Smooth muscle cell (in vitro differentiated cells): Measurements from ENCODE around the gene BTAF1. TPM values are rescaled to one million over a fixed set of nuclear protein-coding genes. Genes with fewer than 3 reads are reported as not detected.

Source experiments
- DNase-seq: peaks from one replicate; lab custom pipeline; 2025; ENCODE audit not compliant: unreplicated experiment; lab: John Stamatoyannopoulos, UW
- H2AFZ ChIP-seq: fragments of 200-600 bp; sonication (generic); 2 replicates; pipeline ENCODE4 v1.6.0; 2016; ENCODE audit warnings: antibody characterized with exemption, low read depth, mild to moderate bottlenecking
- H3F3A ChIP-seq: fragments of 200-600 bp; sonication (generic); 2 replicates; pipeline ENCODE4 v1.6.0; 2017; ENCODE audit warnings: antibody characterized with exemption, low read depth
- H3K27ac ChIP-seq: fragments of 200-600 bp; sonication (generic); 2 replicates; pipeline ENCODE4 v1.5.1; 2016; ENCODE audit warnings: low read depth, mild to moderate bottlenecking
- H3K27me3 ChIP-seq: fragments of 200-600 bp; sonication (generic); 2 replicates; pipeline ENCODE4 v1.6.1; 2016; ENCODE audit warnings: low read depth, mild to moderate bottlenecking
- H3K36me3 ChIP-seq: fragments of 200-600 bp; sonication (generic); 2 replicates; pipeline ENCODE4 v1.5.1; 2016; ENCODE audit warnings: low read depth
- H3K4me1 ChIP-seq: fragments of 200-600 bp; sonication (generic); 2 replicates; pipeline ENCODE4 v1.5.1; 2016; ENCODE audit warnings: low read depth
- H3K4me2 ChIP-seq: fragments of 200-600 bp; sonication (generic); 2 replicates; pipeline ENCODE4 v1.6.0; 2016; ENCODE audit warnings: mild to moderate bottlenecking
- H3K4me3 ChIP-seq: fragments of 200-600 bp; sonication (generic); 2 replicates; pipeline ENCODE4 v1.5.1; 2016; ENCODE audit warnings: mild to moderate bottlenecking
- H3K79me2 ChIP-seq: fragments of 200-600 bp; sonication (generic); 2 replicates; pipeline ENCODE4 v1.6.0; 2016; ENCODE audit warnings: low read depth, mild to moderate bottlenecking
- H3K9ac ChIP-seq: fragments of 200-600 bp; sonication (generic); 2 replicates; pipeline ENCODE4 v1.6.0; 2016; ENCODE audit warnings: low read depth
- H3K9me3 ChIP-seq: fragments of 200-600 bp; sonication (generic); replicated peaks from 2 replicates; pipeline ENCODE4 v1.5.1; 2016; ENCODE audit warnings: low read depth
- H4K20me1 ChIP-seq: fragments of 200-600 bp; sonication (generic); 2 replicates; pipeline ENCODE4 v1.6.0; 2016; ENCODE audit warnings: low read depth
- WGBS: methylation state at CpG from one replicate; pipeline ENCODE4 v1.1.7; 2016; ENCODE audit warnings: low lambda C conversion rate; 5-methylcytosine and 5-hydroxymethylcytosine counted together
- polyA plus RNA-seq: library from polyadenylated mRNA; unstranded; fragments of >200 nt; fragmentation: Nextera tagmentation; extraction: Ambion mirVana; gene quantifications from 2 replicates; pipeline ENCODE4 v1.2.1, GENCODE V29; 2016
- total RNA-seq: library from RNA; depleted of rRNA; stranded (reverse); fragments of >200 nt; gene quantifications from 2 replicates; pipeline ENCODE4 v1.2.3, GENCODE V29; 2014
- TF ChIP-seq, protein P1 (sequence below): fragments of 200-600 bp; sonication (generic); IDR thresholded peaks from 2 replicates; pipeline ENCODE4 v1.5.1; 2017; ENCODE audit warnings: borderline replicate concordance, mild to moderate bottlenecking, antibody characterized with exemption; ENCODE audit not compliant: insufficient read depth, poor library complexity, severe bottlenecking

Gene BTAF1
- total and polyA plus RNA-seq, 2 experiments from 2014 or later, result 13.2 to 47.3 TPM

DNA sequence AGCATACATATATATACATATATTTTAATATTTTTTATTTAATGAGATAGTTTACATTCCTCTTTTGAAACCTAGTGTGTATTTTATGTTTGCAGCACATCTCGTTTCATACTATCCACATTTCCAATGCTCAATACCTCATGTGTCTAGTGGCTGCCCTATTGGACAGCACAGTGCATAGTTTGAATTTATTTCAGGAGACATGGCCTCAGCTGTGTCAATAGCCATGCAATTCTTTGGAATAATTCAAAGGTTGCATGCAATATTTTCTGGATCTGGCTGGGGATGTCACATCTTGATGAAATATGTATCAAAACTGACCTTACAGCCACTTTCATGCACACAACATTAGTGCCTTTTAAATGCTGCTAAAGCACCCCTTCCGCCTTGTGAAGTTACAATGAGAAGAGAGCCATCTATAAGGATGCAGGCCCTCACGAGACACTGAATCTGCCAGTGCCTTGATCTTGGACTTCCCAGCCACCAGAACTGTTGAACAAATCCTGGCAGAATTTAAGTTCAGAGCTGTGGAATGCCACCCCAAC lies 27.3 kb upstream of the BTAF1 start:
- Histone ChIP-seq H3K27ac (no peak overlapping the region), H3K36me3 (no peaks in the 10 kb centered on the region), H3K9me3 (no peaks in the 10 kb centered on the region), H2AFZ (no peak overlapping the region), H3K79me2 (no peaks in the 10 kb centered on the region), H3K4me3 (no peak overlapping the region), H3F3A (peaks cover 3% of the 10 kb centered on the region), H3K4me1 (peaks cover 17% of the 10 kb centered on the region), H3K27me3 (no peaks in the 10 kb centered on the region), H3K9ac (no peak overlapping the region), H4K20me1 (no peaks in the 10 kb centered on the region), H3K4me2 (no peak overlapping the region)
- WGBS, result 93% methylated on average over 3 of the region's 3 CpGs
- no peak for DNase-seq
- TF ChIP-seq, protein P1, sequence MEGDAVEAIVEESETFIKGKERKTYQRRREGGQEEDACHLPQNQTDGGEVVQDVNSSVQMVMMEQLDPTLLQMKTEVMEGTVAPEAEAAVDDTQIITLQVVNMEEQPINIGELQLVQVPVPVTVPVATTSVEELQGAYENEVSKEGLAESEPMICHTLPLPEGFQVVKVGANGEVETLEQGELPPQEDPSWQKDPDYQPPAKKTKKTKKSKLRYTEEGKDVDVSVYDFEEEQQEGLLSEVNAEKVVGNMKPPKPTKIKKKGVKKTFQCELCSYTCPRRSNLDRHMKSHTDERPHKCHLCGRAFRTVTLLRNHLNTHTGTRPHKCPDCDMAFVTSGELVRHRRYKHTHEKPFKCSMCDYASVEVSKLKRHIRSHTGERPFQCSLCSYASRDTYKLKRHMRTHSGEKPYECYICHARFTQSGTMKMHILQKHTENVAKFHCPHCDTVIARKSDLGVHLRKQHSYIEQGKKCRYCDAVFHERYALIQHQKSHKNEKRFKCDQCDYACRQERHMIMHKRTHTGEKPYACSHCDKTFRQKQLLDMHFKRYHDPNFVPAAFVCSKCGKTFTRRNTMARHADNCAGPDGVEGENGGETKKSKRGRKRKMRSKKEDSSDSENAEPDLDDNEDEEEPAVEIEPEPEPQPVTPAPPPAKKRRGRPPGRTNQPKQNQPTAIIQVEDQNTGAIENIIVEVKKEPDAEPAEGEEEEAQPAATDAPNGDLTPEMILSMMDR, result no peak

DNA sequence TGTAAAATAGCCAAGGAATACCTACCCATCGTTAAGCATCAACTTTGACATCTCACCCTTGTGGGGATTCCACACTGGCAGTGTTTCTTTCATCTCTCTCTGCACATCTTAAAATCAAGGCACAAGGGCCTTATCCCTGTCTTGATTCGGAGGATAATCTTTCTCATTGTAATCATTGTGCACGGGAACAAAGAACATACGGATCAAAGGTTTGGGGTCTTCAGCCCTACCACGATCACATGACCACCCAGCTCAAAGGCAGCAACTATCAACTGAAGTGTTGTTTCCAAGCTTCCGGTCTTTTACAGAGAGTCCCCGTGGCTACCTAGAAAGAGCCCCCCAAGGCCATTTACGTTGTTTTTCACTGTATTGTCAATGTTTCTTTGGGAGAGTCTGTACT lies 26.1 kb upstream of the BTAF1 start:
- Histone ChIP-seq H3K9ac (no peak overlapping the region), H4K20me1 (no peaks in the 10 kb centered on the region), H3K4me2 (no peak overlapping the region), H3F3A (peaks cover 1% of the 10 kb centered on the region), H3K4me1 (peaks cover 22% of the 10 kb centered on the region), H3K9me3 (no peaks in the 10 kb centered on the region), H3K79me2 (no peaks in the 10 kb centered on the region), H3K27ac (no peak overlapping the region), H3K27me3 (no peaks in the 10 kb centered on the region), H3K4me3 (no peak overlapping the region), H3K36me3 (no peaks in the 10 kb centered on the region), H2AFZ (no peak overlapping the region)
- 90% methylated on average over 8 of the region's 8 CpGs for WGBS
- TF ChIP-seq, protein P1, result no peak
- no peak for DNase-seq

DNA sequence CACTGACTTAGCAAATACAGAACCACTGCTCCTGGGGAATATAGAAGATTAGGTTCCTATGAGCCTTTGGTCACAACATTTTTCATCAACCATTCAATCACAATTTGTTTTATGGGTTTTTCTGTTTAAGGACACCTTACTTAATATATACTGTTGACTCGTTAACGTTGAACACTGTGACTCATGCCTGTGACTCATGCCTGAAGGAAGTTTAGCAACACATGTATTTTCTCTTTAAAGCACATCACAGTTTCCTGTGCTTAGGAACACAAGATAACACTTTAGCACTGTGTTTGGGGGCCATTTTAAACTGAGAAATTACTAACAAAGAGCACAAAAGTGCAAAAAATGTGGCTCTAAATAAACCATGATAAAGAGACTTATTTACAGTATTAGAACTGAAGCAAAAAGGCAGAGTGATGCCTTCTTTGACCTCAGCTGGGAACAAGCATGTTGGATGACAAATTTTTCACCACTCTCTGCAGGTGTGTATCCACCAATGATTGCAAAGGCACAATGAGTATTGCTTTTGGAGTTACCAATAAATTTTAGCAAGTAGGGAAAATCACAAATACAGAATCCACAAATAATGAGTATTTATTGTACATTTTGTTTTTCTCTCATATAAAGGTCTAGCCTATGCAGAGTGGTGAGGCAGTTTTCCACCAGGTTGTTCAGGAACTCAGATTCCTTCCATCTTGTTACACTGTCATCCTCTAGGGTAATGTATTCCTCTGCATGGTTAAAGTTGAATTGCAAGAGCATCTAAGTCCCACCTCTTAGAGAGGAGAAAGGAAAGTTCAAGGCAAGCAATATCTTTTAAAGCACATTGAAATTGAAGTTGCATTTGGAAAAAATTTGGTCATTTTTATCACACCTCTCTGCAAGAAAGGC lies 21.5 kb upstream of the BTAF1 start:
- peaks cover 4% of the 10 kb centered on the region for H3F3A ChIP-seq
- no peak overlapping the region for H2AFZ ChIP-seq
- no peaks in the 10 kb centered on the region for H3K36me3 ChIP-seq
- H4K20me1 ChIP-seq, result no peaks in the 10 kb centered on the region
- H3K9ac ChIP-seq, result no peak overlapping the region
- WGBS, result 0% methylated on average over 2 of the region's 2 CpGs
- H3K4me1 ChIP-seq, result peaks cover 25% of the 10 kb centered on the region
- DNase-seq, result no peak
- TF ChIP-seq, protein P1, result no peak
- no peak overlapping the region for H3K4me3 ChIP-seq
- H3K4me2 ChIP-seq, result peak overlapping the region; percentile 44
- no peaks in the 10 kb centered on the region for H3K9me3 ChIP-seq
- no peaks in the 10 kb centered on the region for H3K79me2 ChIP-seq
- H3K27me3 ChIP-seq, result no peaks in the 10 kb centered on the region
- H3K27ac ChIP-seq, result peak overlapping the region; percentile 50
